Ovary (tissue), 9 donors: ENCODE results near the gene MST1R. TPM values are rescaled to one million over a fixed set of nuclear protein-coding genes. Genes with fewer than 3 reads are reported as not detected.
A peak's percentile ranks its signal among the peaks of the same experiment; 100 is the strongest.

Experiments
- DNase-seq, 5 donors: peaks; one replicate each; pipeline ENCODE4 v3.0.0-alpha.2; 2019 to 2020
- H3K27ac ChIP-seq, 2 donors: fragments of 200-600 bp; one replicate each; pipeline versions ENCODE4 v1.5.1 to v1.8.0; 2019 to 2022
- H3K27me3 ChIP-seq: fragments of 200-600 bp; one replicate; pipeline ENCODE4 v1.8.0; 2022
- H3K36me3 ChIP-seq: fragments of 200-600 bp; sonication (generic); one replicate; pipeline ENCODE4 v1.5.1; 2019
- H3K4me1 ChIP-seq: one replicate; pipeline ENCODE4 v1.8.1; 2013; ENCODE audit warnings: mild to moderate bottlenecking, moderate library complexity; ENCODE audit not compliant: insufficient read depth
- H3K4me3 ChIP-seq: fragments of 200-600 bp; sonication (generic); one replicate; pipeline ENCODE4 v1.5.1; 2017
- H3K9me3 ChIP-seq, 2 donors: fragments of 200-600 bp in 1 of 2; sonication (generic) in 1 of 2; one replicate each; pipeline versions ENCODE4 v1.5.1 to v1.8.1; 2013 to 2019; ENCODE audit warnings: mild to moderate bottlenecking in 1 of 2, moderate library complexity in 1 of 2
- CTCF ChIP-seq, 3 donors: fragments of 450-650 bp in 2 of 3; fragments of 200-600 bp in 1 of 3; IDR thresholded peaks; one replicate each; pipeline versions ENCODE4 v1.5.1 to v1.8.0; 2016 to 2022; ENCODE audit warnings: antibody characterized with exemption in 3 of 3, mild to moderate bottlenecking in 1 of 3
- EP300 ChIP-seq: sonication (generic); formaldehyde crosslinking; IDR thresholded peaks from one replicate; pipeline ENCODE4 v1.6.1; 2017; ENCODE audit warnings: antibody characterized with exemption
- POLR2A ChIP-seq: fragments of 450-650 bp; IDR thresholded peaks from one replicate; pipeline ENCODE4 v1.6.1; 2017; ENCODE audit warnings: antibody characterized with exemption, mild to moderate bottlenecking, moderate library complexity
- WGBS, 3 donors: extraction: QIAGEN DNeasy Blood & Tissue Kit in 1 of 3; methylation state at CpG; one replicate each; pipeline versions ENCODE4 v1.1.5 to v1.1.7; 2013 to 2017; 5-methylcytosine and 5-hydroxymethylcytosine counted together
- intact Hi-C, 4 donors: fragments of 100-400 bp; cut with DNase I; formaldehyde crosslinking; loops; one replicate each; pipeline versions ENCODE4 v1.11.0 to v1.15.1; 2022 to 2023
- polyA plus RNA-seq, 2 donors: library from polyadenylated mRNA; stranded (reverse); fragments of 200-250 nt in 1 of 2; fragments of 350-450 nt in 1 of 2; fragmentation: Illumina TruSeq in 1 of 2; extraction: RNeasy Lipid Tissue Mini Kit (QIAGEN cat#74804) in 1 of 2; gene quantifications; one replicate each; pipeline ENCODE4 v1.2.3, GENCODE V29; 2013 to 2014
- total RNA-seq, 7 donors: library from RNA; depleted of rRNA in 2 of 7; stranded (reverse); fragments of >200 nt in 2 of 7; fragmentation: NEBNext Ultra II Directional in 3 of 7; extraction: Animal tissue kit (Norgen Biotek cat#: 25700) in 3 of 7; gene quantifications; one replicate each; pipeline versions ENCODE4 v1.1.0 to v1.2.4, GENCODE V29; 2016 to 2023
- donor health status: DM: no; HTN: no; CAD: no; lungs with moderate emphysema.
- donor health status: DM: no; HTN: no; CAD: no.
- donor health status: Bipolar disorder and iron deficiency.
- donor health status: DM: yes; HTN: yes; CAD: no.
- donor health status: DM: no; HTN: no; CAD: no.
- donor health status: DM: yes; HTN: yes; CAD: no.

Gene MST1R
- total and polyA plus RNA-seq, 9 donors, result 0.98 to 2.2 (median 1.4) TPM

GRCh38 chr3:49882166-49882565 lies 21.5 kb downstream of the MST1R start:
- intact Hi-C loops, result no loop called here
- 8 to 25% (median 11%) methylated on average over 6 of the region's 6 CpGs for WGBS, 3 donors
- H3K4me3 ChIP-seq, result no peak overlapping the region
- H3K4me1 ChIP-seq, result no peaks in the 10 kb centered on the region
- DNase-seq, result peak; percentile 38 to 66 (median 43)
- no peaks in the 10 kb centered on the region for H3K36me3 ChIP-seq
- H3K9me3 ChIP-seq, result no peaks in the 10 kb centered on the region
- no peaks in the 10 kb centered on the region for H3K27me3 ChIP-seq
- TF ChIP-seq POLR2A, result no peak
- TF ChIP-seq CTCF (IDR thresholded peaks at IDR 0.05), result no peak
- no peak for TF ChIP-seq EP300
- H3K27ac ChIP-seq, result no peak overlapping the region

GRCh38 chr3:49880581-49881315 lies 22.9 kb downstream of the MST1R start:
- no peak for DNase-seq
- Histone ChIP-seq H3K9me3 (no peaks in the 10 kb centered on the region), H3K36me3 (no peaks in the 10 kb centered on the region), H3K27ac (no peak overlapping the region), H3K4me3 (no peak overlapping the region), H3K27me3 (no peaks in the 10 kb centered on the region), H3K4me1 (no peaks in the 10 kb centered on the region)
- intact Hi-C loops, result no loop called here
- WGBS, 3 donors, result 29 to 40% (median 29%) methylated on average over 6 of the region's 6 CpGs
- TF ChIP-seq POLR2A (no peak), CTCF (IDR thresholded peaks at IDR 0.05) (no peak), EP300 (no peak)

- H3K27ac ChIP-seq, result no peak overlapping the region
- no peaks in the 10 kb centered on the region for H3K4me1 ChIP-seq
- TF ChIP-seq CTCF (IDR thresholded peaks at IDR 0.05), result no peak
- TF ChIP-seq EP300, result no peak
- TF ChIP-seq POLR2A, result no peak
- intact Hi-C loops, result no loop called here
- no peaks in the 10 kb centered on the region for H3K27me3 ChIP-seq
- no peak overlapping the region for H3K4me3 ChIP-seq
- no peaks in the 10 kb centered on the region for H3K36me3 ChIP-seq
- DNase-seq, result no peak
- 22 to 43% (median 29%) methylated on average over 2 of the region's 2 CpGs for WGBS, 3 donors
- no peaks in the 10 kb centered on the region for H3K9me3 ChIP-seq
Observed at GRCh38 chr3:49879721-49880120, 24.0 kb downstream of the MST1R start.

- H3K4me3 ChIP-seq, result no peak overlapping the region
- no peak overlapping the region for H3K27ac ChIP-seq
- no peaks in the 10 kb centered on the region for H3K36me3 ChIP-seq
- H3K9me3 ChIP-seq, result no peaks in the 10 kb centered on the region
- no peaks in the 10 kb centered on the region for H3K4me1 ChIP-seq
- intact Hi-C loops, result no loop called here
- DNase-seq, result no peak
- TF ChIP-seq EP300 (no peak), CTCF (IDR thresholded peaks at IDR 0.05) (no peak), POLR2A (no peak)
- no peaks in the 10 kb centered on the region for H3K27me3 ChIP-seq
Observed at GRCh38 chr3:49878686-49879085, 25.0 kb downstream of the MST1R start.
